ENCODE data around the gene CDH20.

The CDH20 gene

DNA sequence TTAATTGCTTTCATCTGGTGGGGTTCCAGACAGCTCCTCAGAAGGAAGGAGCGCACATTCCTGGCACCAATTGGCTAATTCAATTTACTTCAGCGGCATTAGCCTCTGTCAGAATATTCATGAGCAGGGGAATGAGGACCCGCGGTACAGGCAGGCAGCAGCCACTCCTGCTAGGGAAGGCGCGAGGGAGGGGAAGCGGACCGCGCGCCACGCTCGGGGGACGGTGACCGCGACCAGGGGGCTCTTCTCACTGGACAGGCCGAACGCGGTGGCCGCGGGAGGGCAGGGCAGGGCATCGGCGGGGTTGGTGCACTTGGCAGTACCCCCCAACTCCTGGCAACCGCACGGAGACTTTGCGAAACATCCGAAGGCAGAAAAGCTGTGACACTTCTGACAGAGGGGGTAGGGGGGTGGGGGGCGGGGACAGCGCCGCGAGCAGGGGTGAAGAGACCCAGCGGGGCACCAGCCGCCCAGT, at the start of gene CDH20:
TSS of gene CDH20 (plus strand) at position 160 of the 475 bp plus-strand sequence.
- peak in 2 of 3 experiments; percentile 41 to 54 for DNase-seq

DNA sequence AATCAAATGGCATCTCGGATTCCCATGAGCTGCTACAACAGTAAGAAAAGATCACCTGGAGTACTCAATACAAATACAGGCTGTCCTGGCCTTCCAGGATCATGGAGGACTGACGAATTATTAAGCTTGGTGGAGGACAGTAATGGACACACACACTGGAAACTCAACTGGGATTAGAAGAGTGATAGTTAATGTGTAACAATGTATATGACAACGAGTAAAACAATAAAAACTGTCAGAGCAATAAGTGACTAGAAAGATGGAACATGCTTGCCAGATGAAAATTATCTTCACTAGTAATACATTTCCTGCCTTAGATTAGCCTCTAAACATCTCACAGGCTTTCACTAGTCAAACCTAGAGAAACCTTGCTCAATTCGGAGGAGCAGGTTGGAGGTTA, 49.2 kb upstream of the CDH20 start:
- no peak for DNase-seq

DNA sequence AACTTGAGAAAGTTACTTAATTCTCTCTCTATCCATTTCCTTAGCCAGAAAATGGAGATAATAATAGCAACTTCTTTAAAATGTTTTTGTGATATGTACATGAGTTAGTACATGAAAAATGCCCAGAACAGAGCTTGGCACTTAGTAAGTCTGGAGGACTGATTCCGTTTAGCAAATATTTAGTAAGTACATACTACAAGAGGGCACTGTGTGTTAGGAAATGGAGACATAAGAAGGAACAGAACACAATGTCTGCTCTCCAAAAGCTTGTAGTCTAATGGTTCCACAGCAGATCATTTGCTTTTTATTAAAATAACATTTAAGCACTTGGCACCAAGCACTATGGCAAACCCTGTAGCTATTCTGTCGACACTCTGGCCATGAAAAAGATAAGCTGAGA, 47.5 kb upstream of the CDH20 start:
- DNase-seq, result no peak

- DNase-seq, result no peak
These were observed 46.4 kb upstream of the CDH20 start for GRCh38 chr18:61286867-61287266.

GRCh38 chr18:61290616-61291015, 42.6 kb upstream of the CDH20 start:
- DNase-seq, result no peak

DNA sequence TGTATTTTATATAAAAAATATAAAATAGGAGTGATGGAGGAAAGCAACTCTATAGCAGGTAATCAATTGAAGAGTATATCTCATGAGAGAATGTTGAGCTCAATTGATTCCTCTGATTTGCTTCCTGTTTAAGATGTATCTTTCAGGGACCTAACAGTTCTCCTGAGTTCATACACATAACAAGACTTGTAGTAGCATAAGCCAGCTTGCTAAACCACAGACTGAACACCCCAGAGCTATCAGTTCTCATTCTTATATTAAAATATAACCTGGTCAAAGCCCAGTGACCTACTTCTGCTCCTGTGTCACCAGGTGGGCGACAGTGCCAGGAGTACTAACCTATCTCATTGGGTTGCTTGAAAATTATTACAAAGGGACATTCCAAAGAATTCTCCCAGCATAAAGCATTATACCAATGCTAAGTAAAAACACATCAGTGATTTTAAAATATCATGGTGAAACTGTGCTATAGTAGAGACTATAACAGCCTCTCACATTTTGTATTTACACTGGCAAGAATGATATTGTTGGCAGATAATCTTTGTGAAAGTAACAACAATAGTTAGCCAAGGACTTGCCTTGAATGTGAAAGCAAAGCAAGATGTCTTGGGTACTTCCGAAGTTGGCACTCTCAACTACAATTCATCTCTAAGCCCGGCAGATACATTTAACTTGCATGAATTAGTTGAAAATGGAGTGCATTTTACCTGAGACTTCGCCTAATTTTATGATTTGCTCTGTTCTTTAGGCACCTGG, 40.8 kb upstream of the CDH20 start:
- no peak for DNase-seq

DNA sequence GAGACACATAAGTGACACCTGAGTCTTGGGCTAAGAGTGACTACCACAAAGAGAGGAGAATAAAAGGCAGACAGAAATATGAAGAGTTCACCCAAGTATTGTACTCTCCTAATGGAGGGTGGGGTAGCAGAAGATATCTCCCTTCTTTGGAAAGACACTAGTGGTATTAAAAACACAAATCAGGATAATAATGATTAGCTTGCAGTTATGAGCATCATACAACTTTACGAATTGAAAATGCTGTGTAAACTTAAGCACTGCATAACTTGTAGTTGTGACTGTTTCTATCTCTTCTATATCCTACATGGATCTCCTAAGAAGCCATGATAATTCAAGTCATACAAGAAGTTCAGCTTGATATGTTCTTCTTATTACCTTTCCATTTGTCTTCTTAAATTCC, 38.1 kb upstream of the CDH20 start:
- DNase-seq, result no peak

GRCh38 chr18:61308004-61308403, 25.2 kb upstream of the CDH20 start:
- DNase-seq, result peak in 1 of 3 experiments; percentile 37

DNA sequence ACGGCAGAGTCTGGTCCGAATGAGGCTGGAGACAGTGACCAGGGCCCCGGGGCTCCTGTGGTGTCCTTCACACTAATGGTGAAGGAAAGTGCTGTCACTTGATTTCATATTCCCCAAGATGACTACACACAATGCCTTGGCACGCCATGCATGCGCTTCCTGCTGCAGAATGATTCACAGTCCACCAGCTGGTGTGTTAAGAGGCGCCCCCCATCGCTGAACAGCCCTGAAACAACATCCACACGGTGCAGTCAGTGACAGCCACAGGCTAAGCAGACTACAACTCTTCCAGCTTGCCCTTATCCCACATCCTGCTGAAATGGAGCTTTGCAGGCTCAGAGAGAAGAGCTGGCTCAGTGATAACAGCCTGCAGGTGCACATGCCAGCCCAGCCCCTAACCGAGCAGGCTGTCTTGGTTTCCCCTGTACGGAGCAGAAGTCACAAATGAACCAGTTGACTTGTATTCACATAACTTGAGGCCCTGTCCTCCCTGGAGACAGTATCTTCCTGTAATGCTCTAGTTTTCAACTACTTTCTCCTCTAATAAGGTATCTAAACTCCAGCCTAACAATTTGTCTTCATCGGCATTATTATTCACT, 24.3 kb upstream of the CDH20 start:
- DNase-seq, result peak in 1 of 3 experiments; percentile 19

- peak; percentile 38 to 61 (median 43) for DNase-seq
These were observed 10.9 kb upstream of the CDH20 start for GRCh38 chr18:61322265-61322873.

DNA sequence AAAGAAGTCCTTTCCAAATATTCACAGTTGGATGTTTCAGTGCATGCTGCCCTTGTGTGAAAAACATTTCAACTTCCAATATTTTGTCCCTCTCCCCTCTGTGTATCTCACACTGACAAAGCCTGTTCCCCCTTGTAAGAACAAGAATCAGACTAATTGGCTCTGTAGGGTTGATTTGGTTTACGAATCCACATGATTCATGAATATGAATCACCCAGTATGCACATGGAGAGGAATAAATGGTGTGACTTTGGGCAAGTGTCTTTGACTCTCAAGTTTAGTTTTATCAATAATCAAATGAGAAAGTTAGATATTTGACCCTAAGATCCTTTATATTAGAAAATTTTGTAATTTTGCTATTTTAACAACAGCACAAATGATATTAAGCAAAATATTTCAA, 9.3 kb upstream of the CDH20 start:
- DNase-seq, result no peak

GRCh38 chr18:61326407-61326806, 6.8 kb upstream of the CDH20 start:
- no peak for DNase-seq

- no peak for DNase-seq
These were observed 3.8 kb upstream of the CDH20 start for GRCh38 chr18:61329398-61329797.

- no peak for DNase-seq
These were observed 2.2 kb upstream of the CDH20 start for GRCh38 chr18:61331051-61331450.

DNA sequence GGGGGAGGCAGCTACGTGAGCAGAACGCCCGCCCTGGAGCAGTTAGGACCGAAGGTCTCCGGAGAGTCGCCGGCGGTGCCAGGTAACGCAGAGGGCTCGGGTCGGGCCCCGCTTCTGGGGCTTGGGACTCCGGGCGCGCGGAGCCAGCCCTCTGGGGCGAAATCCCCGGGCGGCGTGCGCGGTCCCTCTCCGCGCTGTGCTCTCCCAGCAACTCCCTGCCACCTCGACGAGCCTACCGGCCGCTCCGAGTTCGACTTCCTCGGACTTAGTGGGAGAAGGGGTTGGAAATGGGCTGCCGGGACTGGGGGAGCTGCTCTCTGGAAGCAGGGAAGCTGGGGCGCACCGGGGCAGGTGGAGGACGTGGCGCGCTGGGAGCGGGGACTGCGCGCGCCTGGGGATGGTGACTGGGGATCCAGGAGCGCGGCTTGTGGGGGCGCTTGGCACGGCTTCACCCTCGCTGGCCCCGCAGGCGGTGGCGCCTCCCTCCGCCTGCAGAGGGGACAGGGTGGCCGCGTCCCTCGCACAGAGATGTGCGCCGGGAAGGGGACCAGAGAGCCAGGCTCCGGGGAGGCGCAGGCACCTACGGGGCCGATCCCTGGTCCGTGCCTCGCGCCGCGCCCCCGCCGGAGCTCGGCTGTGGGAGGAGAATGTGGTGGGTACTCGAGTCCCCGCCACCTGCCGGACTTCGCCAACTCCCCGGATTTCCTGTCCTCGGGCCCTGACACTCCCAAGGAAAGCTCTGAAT, 688 bp downstream of the CDH20 start:
- DNase-seq, result peak in 2 of 3 experiments; percentile 80 to 88

DNA sequence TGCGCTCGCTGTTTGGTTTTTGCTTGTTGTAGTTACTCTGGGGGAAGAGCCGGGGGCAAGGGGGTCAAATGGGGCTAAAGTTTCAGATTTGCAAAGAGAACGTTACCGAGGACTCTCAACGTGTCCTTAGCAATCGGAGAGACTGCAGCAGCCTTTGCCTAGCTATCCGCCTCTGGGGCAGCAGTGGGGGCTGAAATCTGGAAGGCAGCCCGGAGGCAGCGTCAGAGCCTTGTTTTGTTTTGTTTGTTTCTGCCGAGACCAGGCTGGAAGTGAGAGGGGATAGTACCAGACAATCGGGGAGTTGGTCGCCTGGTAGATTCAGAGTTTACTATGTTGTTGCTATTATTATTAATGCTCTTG, 1.2 kb downstream of the CDH20 start:
- no peak for DNase-seq

DNA sequence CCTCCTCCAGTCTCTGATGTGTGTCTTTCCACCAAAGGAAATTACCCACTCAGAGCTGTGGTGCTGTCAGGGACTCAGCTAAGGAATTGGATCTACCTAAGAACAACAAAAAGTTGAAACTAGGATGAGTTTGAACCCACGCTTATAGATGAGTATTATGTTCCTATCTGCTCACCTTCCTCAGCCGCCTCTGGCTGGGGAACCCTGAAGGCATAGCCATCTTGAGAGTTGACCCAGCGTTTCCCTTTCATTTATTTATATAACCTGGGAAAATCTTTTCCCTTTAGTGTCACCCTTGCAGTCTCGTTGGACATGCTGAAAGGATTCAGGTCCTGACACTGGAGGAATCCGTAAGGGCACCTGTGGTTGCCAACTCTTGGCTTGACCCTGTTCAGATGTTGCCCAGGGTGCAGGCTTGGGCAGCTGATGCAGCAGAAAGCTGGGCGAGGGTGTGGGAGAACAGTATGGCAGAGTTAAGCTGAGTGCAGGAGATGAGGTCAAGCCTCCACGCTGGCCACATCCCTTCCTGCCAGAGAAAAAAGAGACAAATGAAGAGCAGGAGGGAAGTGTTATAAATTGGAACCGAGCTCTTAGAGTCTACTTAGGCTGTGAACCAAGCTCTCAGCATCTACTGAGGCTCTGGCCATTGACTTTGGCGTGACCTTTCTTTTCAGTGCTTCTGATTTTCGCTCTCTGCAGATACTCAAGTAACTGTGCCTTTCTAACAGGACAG, 1.9 kb downstream of the CDH20 start:
- no peak for DNase-seq

DNA sequence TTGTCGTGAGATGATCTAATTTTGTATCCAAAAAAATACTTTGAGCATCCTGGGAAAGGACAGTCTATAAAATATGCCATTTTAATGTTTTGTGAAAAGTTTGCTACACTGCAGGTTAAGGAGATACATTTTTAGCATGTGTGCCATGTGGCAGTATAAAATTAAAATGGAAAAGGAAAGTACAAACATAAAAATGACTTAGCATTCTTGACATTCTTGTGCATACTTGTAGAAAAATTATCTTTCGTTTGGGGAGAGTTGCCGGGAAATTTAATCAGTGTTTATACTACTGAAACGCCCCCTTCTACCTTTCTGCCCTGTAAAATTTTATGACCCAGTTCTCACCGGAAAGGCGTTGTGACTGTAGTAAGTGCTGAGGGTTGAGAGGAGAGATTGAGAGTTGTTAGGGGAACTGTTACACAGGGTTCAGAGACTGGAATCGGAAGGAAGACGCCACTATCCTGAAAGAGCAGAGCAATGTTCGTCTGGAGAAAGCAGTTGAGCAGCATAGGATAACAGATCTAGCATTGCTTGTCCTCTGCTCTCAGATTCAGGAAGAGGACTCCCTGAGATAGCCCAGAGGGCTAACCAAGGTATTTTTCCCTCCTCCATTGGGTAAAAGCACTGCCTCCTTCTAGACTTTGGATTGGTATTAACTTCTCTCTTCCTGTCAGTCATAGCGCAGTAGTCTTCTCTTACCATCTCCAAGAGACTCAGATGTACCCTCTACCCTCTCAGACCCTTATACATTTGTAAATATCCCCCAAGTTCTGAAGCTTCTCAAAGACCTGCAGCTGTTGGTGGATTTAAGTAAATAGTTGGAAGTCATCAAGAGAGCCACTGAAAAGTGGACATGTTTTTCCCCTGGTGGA, 2.7 kb downstream of the CDH20 start:
- DNase-seq, result peak in 1 of 3 experiments; percentile 39

- no peak for DNase-seq
These were observed 3.5 kb downstream of the CDH20 start for GRCh38 chr18:61336766-61337165.

DNA sequence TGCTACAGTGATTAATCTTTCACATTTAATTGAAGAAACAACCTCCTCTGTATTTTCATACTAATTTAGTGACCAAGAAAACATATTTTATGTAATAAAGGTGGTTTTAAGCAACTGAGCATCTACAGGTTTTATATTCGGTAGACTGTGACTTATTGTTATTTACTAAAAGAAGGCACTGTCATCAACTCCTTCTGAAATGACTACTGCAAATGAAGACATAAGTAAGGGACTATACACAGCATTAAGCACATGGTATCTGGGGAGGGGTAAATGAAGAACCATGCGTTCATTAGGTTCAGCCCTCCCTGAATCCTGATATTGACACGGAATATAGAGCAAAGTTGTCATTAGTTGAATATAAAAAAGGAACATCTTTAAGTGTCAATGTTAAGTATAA, 4.3 kb downstream of the CDH20 start:
- DNase-seq, result no peak

DNA sequence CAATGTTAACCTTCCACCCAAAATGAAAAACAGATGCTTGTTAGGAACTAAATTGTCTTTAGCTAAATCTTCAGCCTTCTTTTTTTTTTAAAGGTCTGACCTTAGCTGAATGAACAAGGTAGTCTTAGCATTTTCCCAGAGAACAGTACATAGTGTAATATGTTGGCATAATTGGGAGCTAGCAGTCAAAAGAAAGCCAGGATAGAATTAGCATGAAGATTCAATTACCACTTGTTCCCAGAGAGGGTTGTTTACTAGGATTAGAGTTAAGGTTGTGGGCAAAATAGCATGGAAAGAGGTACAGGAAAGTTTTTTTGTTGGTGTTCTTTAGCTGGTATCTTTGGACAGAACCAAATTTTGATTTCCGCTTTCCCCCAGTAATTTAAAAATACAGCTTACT, 6.9 kb downstream of the CDH20 start:
- DNase-seq, result no peak

- no peak for DNase-seq
These were observed 15.0 kb downstream of the CDH20 start for GRCh38 chr18:61348230-61348629.
